HEK293 (cell line): ENCODE measurements around the gene ACSS1.

Experiments used
- CTCF ChIA-PET: fragments of 350-600 bp; formaldehyde crosslinking; extraction: SDS; loops from one replicate; lab custom pipeline; 2021; ENCODE audit warnings: antibody characterized with exemption; lab: Yijun Ruan, JAX
- POLR2A ChIA-PET: fragments of 300-600 bp; formaldehyde crosslinking; extraction: SDS; loops from one replicate; lab custom pipeline; 2020; ENCODE audit warnings: antibody characterized with exemption, inconsistent platforms; lab: Yijun Ruan, JAX
- H3K27ac ChIP-seq: fragments of 200-500 bp; sonication (Bioruptor generic); 2 replicates; pipeline ENCODE4 v1.5.1; 2014; ENCODE audit warnings: low read depth, low read length, control low read depth, inconsistent platforms; ENCODE audit errors: extremely low read depth
- H3K36me3 ChIP-seq, 2 experiments: fragments of 200-500 bp in 1 of 2; sonication (Bioruptor generic) in 1 of 2; 1 replicate in 1 of 2; 2 replicates in 1 of 2; pipeline ENCODE4 v1.5.1; 2014 to 2017; ENCODE audit warnings: inconsistent platforms in 2 of 2, low read length in 2 of 2; ENCODE audit not compliant: control insufficient read depth in 2 of 2, insufficient read depth in 1 of 2
- H3K4me1 ChIP-seq: fragments of 200-500 bp; sonication (Bioruptor generic); 2 replicates; pipeline ENCODE4 v1.5.1; 2014; ENCODE audit warnings: mild to moderate bottlenecking, low read length, inconsistent platforms; ENCODE audit not compliant: control insufficient read depth, insufficient read depth
- H3K4me3 ChIP-seq: 2 replicates; pipeline ENCODE4 v1.5.1; 2011; ENCODE audit warnings: low read depth, mild to moderate bottlenecking, control low read depth, low read length, moderate library complexity
- H3K9me3 ChIP-seq: fragments of 200-500 bp; sonication (Bioruptor generic); 2 replicates; pipeline ENCODE4 v1.5.1; 2014; ENCODE audit warnings: low read depth, low read length, inconsistent platforms; ENCODE audit not compliant: control insufficient read depth, insufficient read depth
- ELK4 ChIP-seq: IDR thresholded peaks from 2 replicates; pipeline ENCODE4 v1.6.1; 2011; ENCODE audit warnings: mild to moderate bottlenecking, low read depth, low read length, borderline replicate concordance
- KLF10 ChIP-seq: fragments of 450-650 bp; IDR thresholded peaks from 2 replicates; pipeline ENCODE4 v1.5.1; 2018; ENCODE audit warnings: missing biosample characterization, mild to moderate bottlenecking, missing genetic modification characterization
- KLF8 ChIP-seq: fragments of 450-650 bp; formaldehyde crosslinking; IDR thresholded peaks from 2 replicates; pipeline ENCODE4 v1.5.1; 2016; ENCODE audit warnings: missing biosample characterization, missing genetic modification characterization
- PATZ1 ChIP-seq: fragments of 450-650 bp; formaldehyde crosslinking; IDR thresholded peaks from 2 replicates; pipeline ENCODE4 v1.5.1; 2016; ENCODE audit warnings: missing biosample characterization, missing genetic modification characterization
- REPIN1 ChIP-seq: fragments of 450-650 bp; formaldehyde crosslinking; IDR thresholded peaks from 2 replicates; pipeline ENCODE4 v1.5.1; 2017; ENCODE audit warnings: missing biosample characterization, missing genetic modification characterization, low read depth
- SP2 ChIP-seq: fragments of 450-650 bp; formaldehyde crosslinking; IDR thresholded peaks from 2 replicates; pipeline ENCODE4 v1.5.1; 2016; ENCODE audit warnings: missing biosample characterization, missing genetic modification characterization
- SP3 ChIP-seq: fragments of 450-650 bp; formaldehyde crosslinking; IDR thresholded peaks from 2 replicates; pipeline ENCODE4 v1.5.1; 2016; ENCODE audit warnings: missing biosample characterization, missing genetic modification characterization
- SP7 ChIP-seq: fragments of 450-650 bp; formaldehyde crosslinking; IDR thresholded peaks from 2 replicates; pipeline ENCODE4 v1.5.1; 2016; ENCODE audit warnings: missing biosample characterization, missing genetic modification characterization
- ZBTB10 ChIP-seq: fragments of 450-650 bp; formaldehyde crosslinking; IDR thresholded peaks from 2 replicates; pipeline ENCODE4 v1.5.1; 2016; ENCODE audit warnings: missing biosample characterization, missing genetic modification characterization
- ZBTB20 ChIP-seq: fragments of 450-650 bp; formaldehyde crosslinking; IDR thresholded peaks from 2 replicates; pipeline ENCODE4 v1.5.1; 2016; ENCODE audit warnings: missing biosample characterization, missing genetic modification characterization
- ZEB2 ChIP-seq: fragments of 450-650 bp; formaldehyde crosslinking; IDR thresholded peaks from 2 replicates; pipeline ENCODE4 v1.5.1; 2016; ENCODE audit warnings: missing biosample characterization, missing genetic modification characterization
- ZNF121 ChIP-seq: fragments of 450-650 bp; formaldehyde crosslinking; IDR thresholded peaks from 2 replicates; pipeline ENCODE4 v1.5.1; 2016; ENCODE audit warnings: missing biosample characterization, missing genetic modification characterization
- ZNF132 ChIP-seq: fragments of 450-650 bp; formaldehyde crosslinking; IDR thresholded peaks from 2 replicates; pipeline ENCODE4 v1.5.1; 2017; ENCODE audit warnings: missing biosample characterization, missing genetic modification characterization, borderline replicate concordance
- ZNF133 ChIP-seq: fragments of 450-650 bp; formaldehyde crosslinking; IDR thresholded peaks from 2 replicates; pipeline ENCODE4 v1.5.1; 2016; ENCODE audit warnings: missing biosample characterization, missing genetic modification characterization
- ZNF202 ChIP-seq: fragments of 450-650 bp; formaldehyde crosslinking; IDR thresholded peaks from 2 replicates; pipeline ENCODE4 v1.5.1; 2016; ENCODE audit warnings: missing biosample characterization, missing genetic modification characterization, borderline replicate concordance
- ZNF292 ChIP-seq: fragments of 450-650 bp; formaldehyde crosslinking; IDR thresholded peaks from 2 replicates; pipeline ENCODE4 v1.5.1; 2016; ENCODE audit warnings: low read depth, missing biosample characterization, missing genetic modification characterization, borderline replicate concordance
- ZNF324 ChIP-seq: fragments of 450-650 bp; formaldehyde crosslinking; IDR thresholded peaks from 2 replicates; pipeline ENCODE4 v1.5.1; 2016; ENCODE audit warnings: missing biosample characterization, missing genetic modification characterization
- ZNF350 ChIP-seq: fragments of 450-650 bp; formaldehyde crosslinking; IDR thresholded peaks from 2 replicates; pipeline ENCODE4 v1.5.0; 2017; ENCODE audit warnings: missing biosample characterization, mild to moderate bottlenecking, missing genetic modification characterization
- ZNF391 ChIP-seq: fragments of 450-650 bp; formaldehyde crosslinking; IDR thresholded peaks from 2 replicates; pipeline ENCODE4 v1.5.1; 2016; ENCODE audit warnings: low read depth, missing biosample characterization, missing genetic modification characterization, borderline replicate concordance
- ZNF513 ChIP-seq: fragments of 450-650 bp; IDR thresholded peaks from 2 replicates; pipeline ENCODE4 v1.5.1; 2018; ENCODE audit warnings: missing biosample characterization, missing genetic modification characterization
- ZNF514 ChIP-seq: fragments of 450-650 bp; formaldehyde crosslinking; IDR thresholded peaks from 2 replicates; pipeline ENCODE4 v1.5.1; 2016; ENCODE audit warnings: missing biosample characterization, missing genetic modification characterization
- ZNF600 ChIP-seq: fragments of 450-650 bp; formaldehyde crosslinking; IDR thresholded peaks from 2 replicates; pipeline ENCODE4 v1.5.1; 2016; ENCODE audit warnings: missing biosample characterization, missing genetic modification characterization
- ZNF664 ChIP-seq: fragments of 450-650 bp; formaldehyde crosslinking; IDR thresholded peaks from 2 replicates; pipeline ENCODE4 v1.5.1; 2016; ENCODE audit warnings: missing biosample characterization, missing genetic modification characterization
- ZNF76 ChIP-seq: fragments of 450-650 bp; formaldehyde crosslinking; IDR thresholded peaks from 2 replicates; pipeline ENCODE4; 2016; ENCODE audit warnings: low read depth, missing biosample characterization, missing genetic modification characterization, borderline replicate concordance
- ZNF777 ChIP-seq: fragments of 450-650 bp; formaldehyde crosslinking; IDR thresholded peaks from 2 replicates; pipeline ENCODE4 v1.5.1; 2017; ENCODE audit warnings: missing biosample characterization, missing genetic modification characterization, borderline replicate concordance
- ZXDB ChIP-seq: fragments of 450-650 bp; formaldehyde crosslinking; IDR thresholded peaks from 2 replicates; pipeline ENCODE4 v1.5.1; 2016; ENCODE audit warnings: missing biosample characterization, missing genetic modification characterization

The ACSS1 gene

GRCh38 chr20:24992487-24993205, 65.3 kb downstream of the ACSS1 start, which contains the start of gene APMAP (continued):
- TF ChIP-seq ZNF513 (tag by site-specific recombination) (no peak), ZNF664 (no peak), ZNF600 (tag by site-specific recombination) (peak; percentile 82; the same call in 1 of the 2 replicates), ZNF391 (tag by site-specific recombination) (0 out of 2 replicates have a peak, but pooled peaks have one; percentile 12), ZXDB (tag by site-specific recombination) (peak; percentile 91), ZNF514 (tag by site-specific recombination) (no peak), PATZ1 (peak; percentile 17; the same call in 1 of the 2 replicates), ZNF133 (peak; percentile 7; the same call in 1 of the 2 replicates), ZEB2 (tag by site-specific recombination) (peak; percentile 60; the same call in 1 of the 2 replicates), SP2 (peak; percentile 97), KLF8 (tag by site-specific recombination) (peak; percentile 65), REPIN1 (tag by site-specific recombination) (peak; percentile 99; the same call in 1 of the 2 replicates), KLF10 (tag by site-specific recombination) (no peak), ZNF292 (no peak), ZNF777 (tag by site-specific recombination) (0 out of 2 replicates have a peak, but pooled peaks have one; percentile 22), ZBTB20 (tag by site-specific recombination) (peak; percentile 97), SP3 (tag by site-specific recombination) (peak; percentile 85), ZNF350 (tag by site-specific recombination) (no peak), ZNF324 (tag by site-specific recombination) (no peak), SP7 (tag by site-specific recombination) (peak; percentile 71)
- TF ChIP-seq, all 188 proteins: peak for 46

GRCh38 chr20:24991897-24992486, 65.9 kb downstream of the ACSS1 start:
- H3K4me3 ChIP-seq: peak overlapping the region; percentile 92
- peaks cover 0 to 9% of the 10 kb centered on the region in 2 experiments; a peak in 1 of 3 replicates for H3K36me3 ChIP-seq
- CTCF ChIA-PET: interaction anchor here (0.7 to 2.5 kb wide), 2 partner anchors 187 to 1226 kb away, joined by 3 to 16 read pairs; no protein-coding TSS in a partner anchor
- H3K4me1 ChIP-seq: no peaks in the 10 kb centered on the region; the same call in none of the 2 replicates
- H3K27ac ChIP-seq: peak overlapping the region; percentile 62; the same call in 1 of the 2 replicates
- H3K9me3 ChIP-seq: no peaks in the 10 kb centered on the region
- POLR2A ChIA-PET: no interaction called here
- TF ChIP-seq ZNF132 (no peak), ZBTB10 (tag by site-specific recombination) (0 out of 2 replicates have a peak, but pooled peaks have one; percentile 33), ZNF76 (tag by site-specific recombination) (peak; percentile 70), ZNF202 (tag by site-specific recombination) (no peak), ZNF121 (tag by site-specific recombination) (no peak), ELK4 (no peak)
